ENCODE data around the gene TRHDE.
"Not testable (repeated sequence)": the region's sequence is repeated elsewhere in the genome, so short reads cannot be mapped to it uniquely, and the experiment has no call there.

DNA sequence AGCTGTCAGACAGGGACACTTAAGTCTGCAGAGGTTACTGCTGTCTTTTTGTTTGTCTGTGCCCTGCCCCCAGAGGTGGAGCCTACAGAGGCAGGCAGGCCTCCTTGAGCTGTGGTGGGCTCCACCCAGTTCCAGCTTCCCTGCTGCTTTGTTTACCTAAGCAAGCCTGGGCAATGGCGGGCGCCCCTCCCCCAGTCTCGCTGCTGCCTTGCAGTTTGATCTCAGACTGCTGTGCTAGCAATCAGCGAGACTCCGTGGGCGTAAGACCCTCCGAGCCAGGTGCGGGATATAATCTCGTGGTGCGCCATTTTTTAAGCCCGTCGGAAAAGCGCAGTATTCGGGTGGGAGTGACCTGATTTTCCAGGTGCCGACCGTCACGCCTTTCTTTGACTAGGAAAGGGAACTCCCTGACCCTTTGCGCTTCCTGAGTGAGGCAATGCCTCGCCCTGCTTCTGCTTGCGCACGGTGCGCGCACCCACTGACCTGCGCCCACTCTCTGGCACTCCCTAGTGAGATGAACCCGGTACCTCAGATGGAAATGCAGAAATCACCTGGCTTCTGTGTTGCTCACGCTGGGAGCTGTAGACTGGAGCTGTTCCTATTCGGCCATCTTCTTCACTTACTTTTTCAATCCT is 248.0 kb downstream of the TRHDE start:
- TF ChIP-seq, protein P1, sequence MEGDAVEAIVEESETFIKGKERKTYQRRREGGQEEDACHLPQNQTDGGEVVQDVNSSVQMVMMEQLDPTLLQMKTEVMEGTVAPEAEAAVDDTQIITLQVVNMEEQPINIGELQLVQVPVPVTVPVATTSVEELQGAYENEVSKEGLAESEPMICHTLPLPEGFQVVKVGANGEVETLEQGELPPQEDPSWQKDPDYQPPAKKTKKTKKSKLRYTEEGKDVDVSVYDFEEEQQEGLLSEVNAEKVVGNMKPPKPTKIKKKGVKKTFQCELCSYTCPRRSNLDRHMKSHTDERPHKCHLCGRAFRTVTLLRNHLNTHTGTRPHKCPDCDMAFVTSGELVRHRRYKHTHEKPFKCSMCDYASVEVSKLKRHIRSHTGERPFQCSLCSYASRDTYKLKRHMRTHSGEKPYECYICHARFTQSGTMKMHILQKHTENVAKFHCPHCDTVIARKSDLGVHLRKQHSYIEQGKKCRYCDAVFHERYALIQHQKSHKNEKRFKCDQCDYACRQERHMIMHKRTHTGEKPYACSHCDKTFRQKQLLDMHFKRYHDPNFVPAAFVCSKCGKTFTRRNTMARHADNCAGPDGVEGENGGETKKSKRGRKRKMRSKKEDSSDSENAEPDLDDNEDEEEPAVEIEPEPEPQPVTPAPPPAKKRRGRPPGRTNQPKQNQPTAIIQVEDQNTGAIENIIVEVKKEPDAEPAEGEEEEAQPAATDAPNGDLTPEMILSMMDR (IDR thresholded peaks at IDR 0.05), result not testable (repeated sequence)
- not testable (repeated sequence) for TF ChIP-seq POLR2A, EP300, POLR2AphosphoS5 (IDR thresholded peaks at IDR 0.05)

Measured in sigmoid colon (tissue), 4 donors.